ENCODE results near the gene AUP1. TPM values are rescaled to one million over a fixed set of nuclear protein-coding genes. Genes with fewer than 3 reads are reported as not detected.

AUP1 gene
- total and polyA plus RNA-seq, 9 of the 15 experiments (the other 6 are each of a cell fraction or from before 2014, with no cell fraction given) = 70.7 to 245 (median 165) TPM

GRCh38 chr2:74577448-74577847, 47.9 kb upstream of the AUP1 start (continued):
- TF ChIP-seq ZBTB40 (IDR thresholded peaks at IDR 0.05) = peak; percentile 83
- no peak for TF ChIP-seq ZBTB40 (CRISPR knock-in tag; IDR thresholded peaks at IDR 0.05)
- peak; percentile 83 for TF ChIP-seq GABPA (tag; conservative IDR thresholded peaks at IDR 0.05; ENCODE audit: low read depth)
- TF ChIP-seq ZBTB11 (CRISPR knock-in tag; IDR thresholded peaks at IDR 0.05) = peak in 1 of 3 experiments; percentile 55; a peak in 1 of 6 replicates
- TF ChIP-seq PKNOX1 (IDR thresholded peaks at IDR 0.05) = peak; percentile 50; the same call in 1 of the 2 replicates
- TF ChIP-seq HCFC1 (IDR thresholded peaks at IDR 0.05; ENCODE audit: low read depth, low read length) = 0 out of 2 replicates have a peak, but pooled peaks have one; percentile 6
- no peak for TF ChIP-seq CLOCK (CRISPR knock-in tag; IDR thresholded peaks at IDR 0.05; ENCODE audit: borderline replicate concordance)

Measured in K562 (cell line).